Epithelial cell of proximal tubule (primary cell): ENCODE results near the gene PPP4R3A. TPM values are rescaled to one million over a fixed set of nuclear protein-coding genes. Genes with fewer than 3 reads are reported as not detected.

Experiments used
- DNase-seq: peaks from one replicate; pipeline ENCODE4 v3.0.0-alpha.2; 2011; ENCODE audit warnings: low read depth
- H3K4me3 ChIP-seq: 2 replicates; pipeline ENCODE4 v1.5.1; 2011; ENCODE audit warnings: low read depth, mild to moderate bottlenecking, low read length
- total RNA-seq: library from RNA; depleted of rRNA; stranded (reverse); fragments of >200 nt; gene quantifications from 2 replicates; pipeline ENCODE4 v1.2.3, GENCODE V29; 2015
- TF ChIP-seq, protein P1 (sequence below): conservative IDR thresholded peaks from 2 replicates; pipeline ENCODE4 v1.5.1; 2012; ENCODE audit warnings: low read depth, mild to moderate bottlenecking, low read length

The PPP4R3A gene
- total RNA-seq, 1 donor from 2014 or later, result 31.0 TPM

- no peak for DNase-seq
- TF ChIP-seq, protein P1, sequence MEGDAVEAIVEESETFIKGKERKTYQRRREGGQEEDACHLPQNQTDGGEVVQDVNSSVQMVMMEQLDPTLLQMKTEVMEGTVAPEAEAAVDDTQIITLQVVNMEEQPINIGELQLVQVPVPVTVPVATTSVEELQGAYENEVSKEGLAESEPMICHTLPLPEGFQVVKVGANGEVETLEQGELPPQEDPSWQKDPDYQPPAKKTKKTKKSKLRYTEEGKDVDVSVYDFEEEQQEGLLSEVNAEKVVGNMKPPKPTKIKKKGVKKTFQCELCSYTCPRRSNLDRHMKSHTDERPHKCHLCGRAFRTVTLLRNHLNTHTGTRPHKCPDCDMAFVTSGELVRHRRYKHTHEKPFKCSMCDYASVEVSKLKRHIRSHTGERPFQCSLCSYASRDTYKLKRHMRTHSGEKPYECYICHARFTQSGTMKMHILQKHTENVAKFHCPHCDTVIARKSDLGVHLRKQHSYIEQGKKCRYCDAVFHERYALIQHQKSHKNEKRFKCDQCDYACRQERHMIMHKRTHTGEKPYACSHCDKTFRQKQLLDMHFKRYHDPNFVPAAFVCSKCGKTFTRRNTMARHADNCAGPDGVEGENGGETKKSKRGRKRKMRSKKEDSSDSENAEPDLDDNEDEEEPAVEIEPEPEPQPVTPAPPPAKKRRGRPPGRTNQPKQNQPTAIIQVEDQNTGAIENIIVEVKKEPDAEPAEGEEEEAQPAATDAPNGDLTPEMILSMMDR, result no peak
- H3K4me3 ChIP-seq, result no peak overlapping the region
Measured at GRCh38 chr14:91519239-91520036, 9.3 kb upstream of the PPP4R3A start.

GRCh38 chr14:91516663-91517388 is 6.7 kb upstream of the PPP4R3A start:
- DNase-seq, result no peak
- H3K4me3 ChIP-seq, result no peak overlapping the region
- TF ChIP-seq, protein P1, result no peak

GRCh38 chr14:91515979-91516378 is 5.9 kb upstream of the PPP4R3A start:
- no peak overlapping the region for H3K4me3 ChIP-seq

GRCh38 chr14:91511043-91511383 is 903 bp upstream of the PPP4R3A start:
- TF ChIP-seq, protein P1, result no peak
- no peak for DNase-seq

More at GRCh38 chr14:91515979-91516378, 5.9 kb upstream of the PPP4R3A start:
- no peak for DNase-seq
- TF ChIP-seq, protein P1, result no peak

DNA sequence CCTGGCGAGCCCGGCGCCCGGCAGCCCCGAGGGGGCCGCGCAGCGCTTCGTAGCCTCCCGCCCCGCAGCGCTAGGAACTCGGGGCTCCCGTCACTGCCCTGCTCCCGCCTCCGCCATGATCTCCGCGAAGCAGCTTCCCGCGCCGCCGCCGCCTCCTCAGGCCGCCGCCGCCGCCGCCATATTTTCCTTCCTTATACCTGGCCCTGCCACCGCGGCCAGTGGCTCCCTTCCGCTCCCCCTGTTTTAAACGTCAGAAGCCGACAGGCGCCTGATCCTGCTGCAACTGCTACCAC is 286 bp downstream of the PPP4R3A start:
- TF ChIP-seq, protein P1, result no peak
- DNase-seq, result no peak
- peak overlapping the region; percentile 78 for H3K4me3 ChIP-seq

More at GRCh38 chr14:91511043-91511383, 903 bp upstream of the PPP4R3A start:
- peak overlapping the region; percentile 78 for H3K4me3 ChIP-seq

DNA sequence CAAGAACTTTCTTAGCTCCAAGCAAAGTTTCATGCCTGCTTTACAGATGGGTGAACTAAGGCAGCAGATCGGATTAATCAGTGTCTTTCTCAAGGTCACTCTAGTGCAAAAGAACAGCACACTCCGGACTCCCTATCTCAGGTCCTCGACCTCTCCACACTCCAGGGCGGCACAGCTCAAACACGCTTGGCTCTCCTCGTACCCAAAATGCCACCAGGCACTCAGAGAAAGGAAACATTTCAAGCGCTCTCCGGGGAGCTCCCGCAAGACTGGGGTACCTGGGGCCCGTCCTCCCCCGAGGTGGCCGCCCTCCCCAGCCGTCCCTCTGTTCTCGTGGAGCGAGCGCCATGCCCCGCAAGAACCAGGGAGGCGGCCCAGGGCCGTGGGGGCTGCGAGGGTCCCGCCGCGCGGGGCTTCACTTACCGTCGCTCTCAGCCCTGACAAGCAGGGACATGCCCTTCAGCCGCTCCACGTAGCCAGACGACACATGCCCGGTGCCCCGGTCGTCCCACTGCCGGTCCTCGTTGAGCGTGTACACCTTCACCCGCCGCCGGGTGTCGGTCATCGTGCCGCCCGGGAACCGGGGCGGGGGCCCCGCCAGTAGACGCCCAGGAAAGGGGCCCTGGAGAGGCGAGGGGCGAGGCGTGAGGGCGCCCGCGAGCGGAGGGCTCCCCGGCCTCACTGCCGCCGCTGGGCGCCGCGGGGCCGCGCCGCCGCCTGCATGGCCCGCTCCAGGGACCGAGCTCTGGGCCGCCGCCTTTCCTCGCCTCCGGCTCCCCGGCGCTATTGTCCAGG is 830 bp downstream of the PPP4R3A start:
- H3K4me3 ChIP-seq, result peak overlapping the region; percentile 78
- TF ChIP-seq, protein P1, result no peak
- DNase-seq, result no peak
